OCI-LY3 (cell line): Measurements from ENCODE around the gene TPK1.

Source experiments
- H2AFZ ChIP-seq: fragments of 200-600, 300-600 bp; shearing (Covaris generic); 2 replicates; pipeline ENCODE4 v1.6.0; 2014; ENCODE audit warnings: antibody characterized with exemption, low read depth, low read length
- H3K27ac ChIP-seq: fragments of 200-600, 300-600 bp; sonication (generic); 2 replicates; pipeline ENCODE4 v1.5.1; 2014; ENCODE audit warnings: mild to moderate bottlenecking, low read length, moderate library complexity, mixed read lengths
- H3K27me3 ChIP-seq: fragments of 200-600, 300-600 bp; sonication (generic); 2 replicates; pipeline ENCODE4 v1.6.1; 2014; ENCODE audit warnings: low read depth, low read length, mixed read lengths
- H3K36me3 ChIP-seq: fragments of 200-600, 300-600 bp; sonication (generic); replicated peaks from 2 replicates; pipeline ENCODE3; 2014; ENCODE audit warnings: low read depth, low read length, mixed read lengths
- H3K4me1 ChIP-seq: fragments of 300-600, 200-600 bp; sonication (generic); 2 replicates; pipeline ENCODE4 v1.6.1; 2014; ENCODE audit warnings: low read length, mixed read lengths
- H3K4me2 ChIP-seq: fragments of 200-600, 300-600 bp; sonication (generic); 2 replicates; pipeline ENCODE4 v1.6.1; 2014; ENCODE audit warnings: low read length, mixed read lengths
- H3K4me3 ChIP-seq: fragments of 300-600, 200-600 bp; sonication (generic); 2 replicates; pipeline ENCODE4 v1.5.1; 2014; ENCODE audit warnings: antibody characterized with exemption, mild to moderate bottlenecking, low read length, moderate library complexity
- H3K79me2 ChIP-seq: fragments of 300-600, 200-600 bp; shearing (Covaris generic); 2 replicates; pipeline ENCODE4 v1.6.1; 2014; ENCODE audit warnings: mild to moderate bottlenecking, low read length, mixed read lengths
- H3K9ac ChIP-seq: fragments of 300-600, 200-600 bp; shearing (Covaris generic); 2 replicates; pipeline ENCODE4 v1.6.0; 2014; ENCODE audit warnings: mild to moderate bottlenecking, low read length, moderate library complexity
- H3K9me3 ChIP-seq: fragments of 200-600, 300-600 bp; shearing (Covaris generic); 2 replicates; pipeline ENCODE4 v1.6.1; 2014; ENCODE audit warnings: low read length, mixed read lengths; ENCODE audit not compliant: insufficient read depth
- H4K20me1 ChIP-seq: fragments of 200-600, 300-600 bp; sonication (generic); 2 replicates; pipeline ENCODE4 v1.6.1; 2016; ENCODE audit warnings: low read length, mixed read lengths; ENCODE audit not compliant: insufficient read depth
- CTCF ChIP-seq: fragments of 200-600, 300-600 bp; sonication (generic); IDR thresholded peaks from 2 replicates; pipeline ENCODE4 v1.5.1; 2014; ENCODE audit warnings: antibody characterized with exemption, low read length, low read depth
- EZH2phosphoT487 ChIP-seq: fragments of 200-600 bp; shearing (Covaris generic); IDR thresholded peaks from 2 replicates; pipeline ENCODE4 v1.6.1; 2018; ENCODE audit warnings: antibody characterized with exemption, mixed run types, low read depth

TPK1 gene

GRCh38 chr7:144869082-144869481 lies 33.2 kb upstream of the TPK1 start:
- H3K79me2 ChIP-seq: no peaks in the 10 kb centered on the region
- H3K36me3 ChIP-seq: no peaks in the 10 kb centered on the region
- H4K20me1 ChIP-seq: no peaks in the 10 kb centered on the region
- no peak overlapping the region for H3K4me3 ChIP-seq
- H2AFZ ChIP-seq: no peak overlapping the region
- H3K27me3 ChIP-seq: no peaks in the 10 kb centered on the region
- H3K4me2 ChIP-seq: no peak overlapping the region
- no peaks in the 10 kb centered on the region for H3K4me1 ChIP-seq
- no peaks in the 10 kb centered on the region for H3K9me3 ChIP-seq
- H3K9ac ChIP-seq: no peak overlapping the region
- TF ChIP-seq CTCF: no peak
- no peak for TF ChIP-seq EZH2phosphoT487
- no peak overlapping the region for H3K27ac ChIP-seq

- H3K27ac ChIP-seq: no peak overlapping the region
- no peak overlapping the region for H2AFZ ChIP-seq
- no peaks in the 10 kb centered on the region for H3K9me3 ChIP-seq
- H3K36me3 ChIP-seq: no peaks in the 10 kb centered on the region
- no peak overlapping the region for H3K4me2 ChIP-seq
- no peak overlapping the region for H3K9ac ChIP-seq
- TF ChIP-seq EZH2phosphoT487 (no peak), CTCF (no peak)
- H3K4me3 ChIP-seq: no peak overlapping the region
- no peaks in the 10 kb centered on the region for H4K20me1 ChIP-seq
- no peaks in the 10 kb centered on the region for H3K4me1 ChIP-seq
- no peaks in the 10 kb centered on the region for H3K27me3 ChIP-seq
- H3K79me2 ChIP-seq: no peaks in the 10 kb centered on the region
Measured at GRCh38 chr7:144866189-144866588, 30.3 kb upstream of the TPK1 start.

- Histone ChIP-seq H3K27ac (no peak overlapping the region), H3K9me3 (no peaks in the 10 kb centered on the region), H3K4me2 (no peak overlapping the region), H4K20me1 (no peaks in the 10 kb centered on the region), H3K4me1 (no peaks in the 10 kb centered on the region), H2AFZ (no peak overlapping the region), H3K9ac (no peak overlapping the region), H3K27me3 (no peaks in the 10 kb centered on the region), H3K36me3 (no peaks in the 10 kb centered on the region), H3K4me3 (no peak overlapping the region), H3K79me2 (no peaks in the 10 kb centered on the region)
- TF ChIP-seq CTCF (no peak), EZH2phosphoT487 (no peak)
Measured at GRCh38 chr7:144863320-144863647, 27.4 kb upstream of the TPK1 start.

GRCh38 chr7:144862612-144863319 lies 26.9 kb upstream of the TPK1 start:
- Histone ChIP-seq H3K4me3 (no peak overlapping the region), H2AFZ (no peak overlapping the region), H3K79me2 (no peaks in the 10 kb centered on the region), H3K36me3 (no peaks in the 10 kb centered on the region), H3K27me3 (no peaks in the 10 kb centered on the region), H4K20me1 (no peaks in the 10 kb centered on the region), H3K4me2 (no peak overlapping the region), H3K9ac (no peak overlapping the region), H3K4me1 (no peaks in the 10 kb centered on the region), H3K9me3 (no peaks in the 10 kb centered on the region), H3K27ac (no peak overlapping the region)
- TF ChIP-seq CTCF (no peak), EZH2phosphoT487 (no peak)
